H4 (cell line): ENCODE measurements around the gene PIK3CD. TPM values are rescaled to one million over a fixed set of nuclear protein-coding genes. Genes with fewer than 3 reads are reported as not detected.

Source experiments
- DNase-seq: peaks from one replicate; pipeline ENCODE4 v3.0.0-alpha.2; 2015; ENCODE audit warnings: low spot score
- total RNA-seq: library from RNA; depleted of rRNA; stranded (reverse); fragments of >200 nt; shearing (Covaris generic); gene quantifications from 2 replicates; pipeline ENCODE4 v1.2.3, GENCODE V29; 2014

The PIK3CD gene
- total RNA-seq, 1 experiment from 2014 or later, result 2.3 TPM

DNA sequence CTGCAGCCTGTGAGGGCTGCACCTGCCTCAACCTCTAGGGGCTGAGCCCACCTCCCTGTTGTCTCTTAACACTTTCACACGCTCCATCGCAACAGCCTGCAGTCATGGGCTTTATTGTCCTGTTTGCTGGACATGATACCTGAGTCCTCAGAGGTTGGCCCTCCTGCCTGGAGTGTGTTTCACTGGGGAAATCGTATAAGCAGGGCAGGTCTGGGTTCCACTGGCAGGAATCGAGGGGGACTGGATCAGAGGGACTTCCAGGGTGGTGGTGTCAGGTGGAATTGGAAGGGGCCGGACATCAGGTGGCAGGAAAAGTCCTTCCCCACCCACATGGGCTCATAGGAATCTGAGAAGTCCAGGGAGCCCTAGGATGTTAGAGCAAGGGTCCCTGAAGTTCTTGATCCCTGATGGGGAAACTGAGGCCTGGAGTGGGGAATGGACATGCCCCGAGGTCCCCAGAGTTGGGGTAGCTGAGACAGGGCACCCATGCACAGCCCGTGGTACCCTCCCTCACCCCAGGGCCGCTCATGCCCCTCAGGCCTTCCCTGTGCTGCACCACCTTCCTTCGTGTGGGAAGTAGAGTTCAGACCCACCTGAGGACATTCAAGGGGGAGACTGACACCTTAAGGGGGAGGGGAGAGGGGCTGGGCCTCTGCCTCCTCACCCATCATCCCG lies 66.6 kb downstream of the PIK3CD start:
- DNase-seq, result no peak

GRCh38 chr1:9719978-9720722 lies 68.6 kb downstream of the PIK3CD start:
- no peak for DNase-seq

DNA sequence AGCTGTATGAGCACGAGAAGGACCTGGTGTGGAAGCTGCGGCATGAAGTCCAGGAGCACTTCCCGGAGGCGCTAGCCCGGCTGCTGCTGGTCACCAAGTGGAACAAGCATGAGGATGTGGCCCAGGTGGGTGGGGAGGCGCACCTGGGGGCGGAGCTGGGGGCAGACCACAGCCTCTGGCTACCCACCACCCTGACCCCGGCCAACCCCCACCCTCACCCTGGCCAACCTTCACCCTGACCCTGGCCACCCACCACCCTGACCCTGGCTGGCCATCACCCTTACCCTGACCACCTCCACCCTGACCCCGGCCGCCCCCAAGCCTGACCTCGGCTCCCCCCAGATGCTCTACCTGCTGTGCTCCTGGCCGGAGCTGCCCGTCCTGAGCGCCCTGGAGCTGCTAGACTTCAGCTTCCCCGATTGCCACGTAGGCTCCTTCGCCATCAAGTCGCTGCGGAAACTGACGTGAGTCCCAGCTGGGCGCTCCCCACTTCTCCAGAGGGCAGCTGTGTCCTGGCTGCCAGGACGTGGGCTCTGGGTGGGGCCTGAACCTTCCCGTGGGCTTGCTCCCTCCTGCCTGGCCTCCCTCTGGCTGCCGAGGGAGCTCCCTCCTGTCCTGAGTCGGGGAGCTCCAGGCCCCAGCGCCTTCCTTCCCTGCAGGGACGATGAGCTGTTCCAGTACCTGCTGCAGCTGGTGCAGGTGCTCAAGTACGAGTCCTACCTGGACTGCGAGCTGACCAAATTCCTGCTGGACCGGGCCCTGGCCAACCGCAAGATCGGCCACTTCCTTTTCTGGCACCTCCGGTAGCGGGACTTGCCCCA lies 69.5 kb downstream of the PIK3CD start:
- DNase-seq, result no peak

GRCh38 chr1:9721606-9722377 lies 70.3 kb downstream of the PIK3CD start:
- DNase-seq, result no peak

- no peak for DNase-seq
These were observed 70.8 kb downstream of the PIK3CD start for GRCh38 chr1:9722378-9722749.

DNA sequence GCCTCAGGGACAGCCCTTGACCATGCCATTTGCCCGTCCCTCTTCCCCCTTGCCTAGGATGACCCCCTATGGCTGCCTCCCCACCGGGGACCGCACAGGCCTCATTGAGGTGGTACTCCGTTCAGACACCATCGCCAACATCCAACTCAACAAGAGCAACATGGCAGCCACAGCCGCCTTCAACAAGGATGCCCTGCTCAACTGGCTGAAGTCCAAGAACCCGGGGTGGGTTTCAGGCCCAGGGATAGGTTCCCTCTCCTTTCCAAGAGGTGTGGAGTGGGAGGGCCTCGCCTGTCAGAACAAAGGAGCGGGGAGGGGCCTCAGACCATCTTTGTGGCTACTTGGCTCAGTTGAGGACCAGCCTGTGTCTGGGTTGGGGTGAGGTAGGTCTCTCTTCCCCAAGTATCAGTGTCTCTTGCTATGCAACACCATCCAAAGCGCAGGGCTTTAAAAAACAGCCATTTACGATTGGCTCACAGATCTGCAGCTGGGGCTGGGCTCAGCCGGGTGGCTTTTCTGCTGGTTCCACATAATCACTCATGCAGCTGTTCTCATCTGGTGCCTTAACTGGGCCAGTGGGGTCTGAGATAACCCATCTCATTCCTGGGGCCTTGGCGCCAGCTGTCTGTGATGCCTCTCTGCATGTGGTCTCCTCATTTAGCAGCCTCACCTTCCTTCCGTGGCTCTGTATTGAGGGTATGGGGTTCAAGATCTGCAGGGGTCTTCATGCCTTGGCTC lies 71.7 kb downstream of the PIK3CD start:
- DNase-seq, result no peak

DNA sequence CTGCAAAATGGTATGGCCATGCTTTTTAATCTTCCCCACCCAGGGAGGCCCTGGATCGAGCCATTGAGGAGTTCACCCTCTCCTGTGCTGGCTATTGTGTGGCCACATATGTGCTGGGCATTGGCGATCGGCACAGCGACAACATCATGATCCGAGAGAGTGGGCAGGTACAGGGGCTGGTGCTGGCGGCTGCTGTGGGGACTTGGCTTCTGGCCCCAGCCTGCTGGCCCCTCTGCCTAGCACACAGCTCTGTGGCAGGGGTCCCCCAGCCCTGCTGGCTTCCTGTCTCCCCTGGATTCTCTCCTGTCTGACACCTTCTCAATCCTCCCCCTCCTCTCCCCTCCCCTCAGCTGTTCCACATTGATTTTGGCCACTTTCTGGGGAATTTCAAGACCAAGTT lies 72.4 kb downstream of the PIK3CD start:
- no peak for DNase-seq

GRCh38 chr1:9724706-9725476 lies 73.4 kb downstream of the PIK3CD start:
- peak; percentile 45 for DNase-seq

DNA sequence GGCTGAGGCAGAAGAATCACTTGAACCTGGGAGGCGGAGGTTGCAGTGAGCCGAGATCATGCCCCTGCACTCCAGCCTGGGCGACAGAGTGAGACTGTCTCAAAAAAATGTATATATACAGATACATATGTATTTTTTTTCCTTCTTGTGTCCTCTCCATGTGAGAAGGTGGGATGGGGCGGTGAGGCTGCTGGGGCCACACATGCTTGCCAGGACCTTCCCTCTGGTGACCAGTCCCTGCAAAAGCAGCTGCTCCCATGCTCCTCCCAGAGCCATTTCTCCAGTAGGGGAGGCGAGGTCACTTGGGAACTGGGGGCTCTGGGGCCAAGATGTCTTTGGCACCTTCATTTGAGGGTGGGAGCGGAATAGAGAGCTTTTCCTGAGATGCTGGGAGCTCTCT lies 74.9 kb downstream of the PIK3CD start:
- no peak for DNase-seq

DNA sequence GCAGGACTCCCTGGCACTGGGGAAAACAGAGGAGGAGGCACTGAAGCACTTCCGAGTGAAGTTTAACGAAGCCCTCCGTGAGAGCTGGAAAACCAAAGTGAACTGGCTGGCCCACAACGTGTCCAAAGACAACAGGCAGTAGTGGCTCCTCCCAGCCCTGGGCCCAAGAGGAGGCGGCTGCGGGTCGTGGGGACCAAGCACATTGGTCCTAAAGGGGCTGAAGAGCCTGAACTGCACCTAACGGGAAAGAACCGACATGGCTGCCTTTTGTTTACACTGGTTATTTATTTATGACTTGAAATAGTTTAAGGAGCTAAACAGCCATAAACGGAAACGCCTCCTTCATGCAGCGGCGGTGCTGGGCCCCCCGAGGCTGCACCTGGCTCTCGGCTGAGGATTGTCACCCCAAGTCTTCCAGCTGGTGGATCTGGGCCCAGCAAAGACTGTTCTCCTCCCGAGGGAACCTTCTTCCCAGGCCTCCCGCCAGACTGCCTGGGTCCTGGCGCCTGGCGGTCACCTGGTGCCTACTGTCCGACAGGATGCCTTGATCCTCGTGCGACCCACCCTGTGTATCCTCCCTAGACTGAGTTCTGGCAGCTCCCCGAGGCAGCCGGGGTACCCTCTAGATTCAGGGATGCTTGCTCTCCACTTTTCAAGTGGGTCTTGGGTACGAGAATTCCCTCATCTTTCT lies 75.5 kb downstream of the PIK3CD start:
- no peak for DNase-seq

- DNase-seq, result no peak
These were observed 77.1 kb downstream of the PIK3CD start for GRCh38 chr1:9728451-9729295.

DNA sequence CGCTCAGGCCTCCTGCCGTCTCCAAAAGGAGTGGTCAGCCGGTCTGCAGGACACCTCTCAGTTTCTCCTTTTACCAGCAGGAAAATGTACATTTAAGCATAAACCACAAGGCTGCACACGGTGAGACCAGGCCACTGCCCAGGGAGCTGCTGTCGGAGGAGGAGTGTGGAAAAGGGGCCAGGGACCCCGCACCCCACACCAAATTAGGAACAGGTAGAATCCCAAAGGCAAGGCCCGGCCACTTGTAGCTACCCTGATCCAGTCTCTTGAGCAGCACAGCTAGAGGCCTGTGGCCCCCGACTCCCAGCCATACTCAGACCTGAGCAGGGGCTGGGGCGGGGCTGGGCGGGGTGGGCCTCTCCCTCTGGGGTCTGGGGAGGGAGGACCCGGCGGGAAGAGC lies 78.0 kb downstream of the PIK3CD start:
- no peak for DNase-seq

DNA sequence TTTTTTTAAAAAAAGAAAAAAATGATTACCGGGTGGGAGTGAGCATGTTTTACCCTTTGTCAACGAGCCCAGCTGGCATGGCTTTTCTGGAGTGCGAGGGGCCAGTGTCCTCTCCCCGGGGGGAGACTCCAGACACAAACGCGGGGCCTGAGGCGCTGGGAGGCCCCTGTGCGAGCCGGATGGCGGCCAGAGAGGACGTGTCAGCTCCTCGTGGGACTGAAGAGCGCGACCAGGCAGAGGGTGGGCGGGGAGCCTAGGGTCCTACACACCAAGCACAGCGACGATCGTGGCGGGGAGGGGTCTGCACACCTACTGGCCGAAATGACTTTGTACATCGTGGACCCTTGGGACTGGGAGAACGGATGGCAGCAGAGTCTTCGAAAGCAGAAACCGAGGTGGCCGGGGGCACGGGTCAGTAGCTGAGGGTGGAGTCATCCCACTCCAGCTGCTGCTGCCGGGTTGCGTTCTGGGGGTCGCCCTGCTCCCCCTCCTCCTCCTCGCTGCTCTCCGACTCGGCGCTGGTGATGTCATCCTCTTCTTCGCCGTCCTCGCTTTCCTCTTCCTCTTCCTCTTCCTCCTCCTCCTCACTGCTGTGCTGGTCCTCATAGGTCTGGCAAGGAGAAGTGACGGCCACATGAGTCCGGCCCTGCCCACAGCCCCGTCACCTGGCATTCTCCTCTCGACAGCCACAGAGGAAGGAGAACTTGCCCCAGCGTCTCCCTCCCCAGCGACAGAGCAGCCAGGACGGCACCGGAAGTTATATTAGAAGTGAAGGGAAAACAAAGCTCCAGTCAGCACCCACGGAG lies 78.8 kb downstream of the PIK3CD start:
- no peak for DNase-seq

DNA sequence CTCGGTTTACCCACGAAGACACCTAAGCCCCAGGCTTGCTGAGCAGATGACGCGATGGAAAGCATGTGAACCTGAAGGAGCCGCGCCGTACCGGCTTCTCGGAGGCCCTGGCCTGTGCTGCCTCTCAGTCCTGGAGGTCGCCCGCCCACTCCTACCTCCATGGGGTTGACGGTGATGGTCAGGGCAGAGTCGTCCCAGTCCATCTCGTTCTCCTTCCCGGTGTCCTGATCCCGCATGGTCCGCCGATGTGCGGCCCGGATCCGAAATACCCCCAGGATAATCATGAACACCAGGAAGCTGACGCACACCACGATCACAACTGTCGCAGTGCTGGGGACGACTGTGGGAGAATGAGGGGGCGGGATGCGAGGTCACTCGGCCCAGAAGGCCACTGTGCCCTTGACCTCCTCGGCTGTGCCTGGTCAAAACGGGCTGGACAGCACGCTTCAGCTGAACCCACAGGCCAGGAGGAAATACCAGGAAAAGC lies 79.6 kb downstream of the PIK3CD start:
- DNase-seq, result no peak

DNA sequence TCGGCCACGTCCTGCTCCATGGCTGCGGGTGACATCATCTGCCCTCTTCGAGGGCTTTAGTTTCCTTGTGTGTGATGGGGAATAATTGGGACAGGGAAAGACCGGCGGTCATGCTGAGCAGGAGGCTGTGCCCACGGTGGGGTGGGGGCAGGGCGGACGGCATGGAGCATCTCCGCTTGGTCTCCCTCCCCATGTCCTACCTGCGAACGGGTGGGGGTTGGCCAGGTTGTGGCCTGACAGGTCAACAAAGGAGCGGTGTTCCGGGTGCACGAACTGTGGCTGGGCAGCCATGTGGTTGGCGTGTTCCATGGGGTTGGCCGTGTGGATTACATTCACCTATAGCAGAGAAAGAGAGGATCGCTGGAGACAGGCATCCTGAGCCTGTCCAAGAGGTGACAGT lies 80.0 kb downstream of the PIK3CD start:
- no peak for DNase-seq

DNA sequence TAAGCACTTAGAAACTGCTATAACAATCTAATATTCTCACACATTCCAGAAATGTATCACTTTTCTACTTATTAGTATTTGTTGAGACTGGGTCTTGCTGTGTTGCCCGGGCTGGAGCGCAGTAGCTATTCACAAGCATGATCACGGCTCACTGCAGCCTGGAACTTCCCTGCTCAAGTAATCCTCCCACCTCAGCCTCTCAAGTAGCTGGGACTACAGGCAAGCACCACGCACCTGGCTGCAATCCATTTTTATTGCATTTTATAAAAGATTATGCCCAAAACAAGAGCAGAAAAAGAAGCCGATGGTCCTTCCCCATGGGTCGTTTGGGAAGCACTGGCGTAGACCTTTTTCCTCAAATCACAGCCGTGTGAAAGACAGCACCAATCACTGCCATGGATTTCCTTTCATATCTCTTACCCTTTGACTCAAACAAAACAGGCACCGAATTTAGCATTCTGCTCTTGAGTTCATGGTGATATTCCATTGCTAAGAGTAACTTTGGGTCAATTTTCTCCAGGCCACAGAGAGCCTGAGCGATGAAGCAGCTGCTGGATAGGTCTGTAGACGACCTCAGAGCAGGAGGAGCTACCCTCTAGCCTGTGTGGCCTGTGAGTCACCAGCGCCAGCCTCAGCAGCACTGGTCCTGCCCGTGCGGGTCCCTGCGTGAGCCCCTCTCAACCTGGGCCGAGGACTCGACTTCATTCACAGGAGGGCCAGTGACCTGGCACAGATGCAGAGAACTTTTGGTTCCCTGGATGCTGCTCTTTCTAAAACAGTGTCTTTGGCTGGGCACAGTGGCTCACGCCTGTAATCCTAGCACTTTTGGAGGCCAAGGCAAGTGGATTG lies 80.8 kb downstream of the PIK3CD start:
- no peak for DNase-seq
